ENCODE measurements around the gene PM20D2.
"Not testable (repeated sequence)": the region's sequence is repeated elsewhere in the genome, so short reads cannot be mapped to it uniquely, and the experiment has no call there.

PM20D2 gene

DNA sequence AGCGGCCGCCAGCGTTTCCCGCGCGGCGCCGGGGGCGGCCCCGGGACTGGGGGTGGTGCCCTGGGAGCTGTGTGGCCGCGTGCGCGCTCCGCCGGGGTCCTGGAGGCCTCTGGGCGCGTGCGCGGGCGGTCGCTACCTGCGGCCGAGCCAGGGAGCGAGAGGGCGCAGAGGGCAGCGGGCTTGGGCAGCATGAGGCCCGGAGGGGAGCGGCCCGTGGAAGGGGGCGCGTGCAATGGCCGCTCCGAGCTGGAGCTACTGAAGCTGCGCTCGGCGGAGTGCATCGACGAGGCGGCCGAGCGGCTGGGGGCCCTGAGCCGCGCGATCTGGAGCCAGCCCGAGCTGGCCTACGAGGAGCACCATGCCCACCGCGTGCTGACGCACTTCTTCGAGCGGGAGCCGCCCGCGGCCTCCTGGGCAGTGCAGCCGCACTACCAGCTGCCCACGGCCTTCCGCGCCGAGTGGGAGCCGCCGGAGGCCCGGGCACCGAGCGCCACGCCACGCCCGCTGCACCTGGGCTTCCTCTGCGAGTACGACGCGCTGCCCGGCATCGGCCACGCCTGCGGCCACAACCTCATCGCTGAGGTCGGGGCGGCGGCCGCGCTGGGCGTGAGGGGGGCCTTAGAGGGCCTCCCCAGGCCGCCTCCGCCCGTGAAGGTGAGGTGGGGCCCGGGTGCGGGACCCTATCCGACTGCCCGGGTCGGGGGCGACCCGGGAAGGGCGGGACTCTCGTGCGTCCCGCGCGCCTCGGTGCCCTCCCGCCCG, at the start of gene PM20D2:
Gene PM20D2, plus strand, starts transcription at position 100 of the 762 bp plus-strand sequence. Its CDS starts 90 bp downstream, at position 190.
- peak; percentile 48 to 63 for DNase-seq

- DNase-seq: no peak
These were observed 47.4 kb upstream of the PM20D2 start for GRCh38 chr6:89098461-89098860.

GRCh38 chr6:89100114-89100513, 45.7 kb upstream of the PM20D2 start:
- no peak for DNase-seq

DNA sequence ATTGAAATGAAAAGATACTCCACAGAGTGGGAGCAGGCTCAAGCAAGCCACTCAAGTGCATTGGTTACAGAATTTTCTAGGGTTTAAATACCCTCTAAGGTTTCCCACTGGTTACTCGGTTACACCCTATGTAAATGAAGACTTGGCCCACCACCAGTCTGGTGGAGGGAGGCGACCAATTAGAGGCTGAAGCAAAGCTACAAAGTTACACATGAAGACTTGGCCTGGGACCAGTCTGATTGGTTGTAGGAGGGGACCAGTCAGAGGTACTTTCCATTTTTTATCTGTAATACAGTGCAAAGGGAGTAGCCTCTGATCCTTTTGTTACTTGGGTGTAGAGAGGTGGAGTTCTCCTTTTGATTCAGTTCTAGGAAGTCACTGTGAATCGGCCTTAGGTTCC, 35.6 kb upstream of the PM20D2 start:
- no peak for DNase-seq

DNA sequence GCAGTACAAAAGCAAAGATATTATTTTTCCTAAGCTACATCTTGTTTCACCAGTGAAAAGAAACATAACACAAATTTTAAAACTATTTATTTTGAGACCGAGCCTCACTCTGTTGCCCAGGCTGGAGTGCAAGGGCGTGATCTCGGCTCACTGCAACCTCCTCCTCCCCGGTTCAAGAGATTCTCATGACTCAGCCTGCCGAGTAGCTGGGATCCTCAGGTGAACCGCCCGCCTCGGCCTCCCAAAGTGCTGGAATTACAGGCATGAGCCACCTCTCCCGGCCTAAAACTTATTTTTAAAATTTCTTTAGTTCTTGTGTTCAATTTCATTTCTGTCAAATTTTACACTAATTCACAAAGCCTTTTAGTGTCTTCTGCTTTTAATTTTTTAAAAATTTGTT, 33.9 kb upstream of the PM20D2 start:
- DNase-seq: no peak

DNA sequence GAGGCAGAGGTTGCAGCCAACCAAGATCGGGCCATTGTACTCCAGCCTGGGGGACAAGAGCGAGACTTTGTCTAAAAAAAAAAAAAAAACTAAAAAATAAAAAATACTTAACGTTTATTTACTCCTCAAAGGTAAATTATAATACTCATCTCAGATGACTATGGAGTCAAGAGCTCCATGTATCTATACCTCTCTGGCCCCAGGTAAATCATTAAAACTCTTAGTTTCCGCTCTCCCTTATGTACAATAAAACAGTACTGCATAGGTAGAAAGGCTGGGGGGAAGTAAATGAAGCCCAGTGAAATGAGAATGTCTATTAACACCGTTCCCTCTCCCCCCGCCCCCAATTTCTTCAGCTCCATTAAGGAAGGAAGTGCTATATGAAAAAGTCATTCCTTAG, 29.2 kb upstream of the PM20D2 start:
- no peak for DNase-seq

GRCh38 chr6:89117211-89118108, 28.4 kb upstream of the PM20D2 start, which contains the start of gene SRSF12:
TSS of gene SRSF12 (minus strand) at chr6:89118071. CDS start at chr6:89117887, 184 bp downstream.
- peak; percentile 31 to 36 for DNase-seq

- no peak for DNase-seq
These were observed 26.9 kb upstream of the PM20D2 start for GRCh38 chr6:89118931-89119330.

DNA sequence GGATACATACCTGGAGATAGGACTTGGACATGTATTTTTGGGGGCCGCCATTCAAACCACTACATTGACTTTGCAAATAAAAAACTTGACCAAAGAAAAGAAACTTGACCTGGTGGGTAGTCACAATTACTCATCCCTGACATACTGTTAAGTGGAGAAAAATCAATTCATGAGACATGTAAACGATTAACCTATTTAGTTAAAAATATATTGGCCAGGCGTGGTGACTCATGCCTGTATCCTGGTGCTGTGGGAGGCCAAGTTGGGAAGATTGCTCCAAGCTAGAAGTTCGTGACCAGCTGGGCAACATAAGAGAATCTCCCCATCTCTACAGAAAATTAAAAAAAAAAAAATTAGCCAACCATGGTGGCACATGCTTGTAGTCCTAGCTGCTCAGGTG, 25.5 kb upstream of the PM20D2 start:
- no peak for DNase-seq

- DNase-seq: no peak
These were observed 23.9 kb upstream of the PM20D2 start for GRCh38 chr6:89121934-89122333.

DNA sequence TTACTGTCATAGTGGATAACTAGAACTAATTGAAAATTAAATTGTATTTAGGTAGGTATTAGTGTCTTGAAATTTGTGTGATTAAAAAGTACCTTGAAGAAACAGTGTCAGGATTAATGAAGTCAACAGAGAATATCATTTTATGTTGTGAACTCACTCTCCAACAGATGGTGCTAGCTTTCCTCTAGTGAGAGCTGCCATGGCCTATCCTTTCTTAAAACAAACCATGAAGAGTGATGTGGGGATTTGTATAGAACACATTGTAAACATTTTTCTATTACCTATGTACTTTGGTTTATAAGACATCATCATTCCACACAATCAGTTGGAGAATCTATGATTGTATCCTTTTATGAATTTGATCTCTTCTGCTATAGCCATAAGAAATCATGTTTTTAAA, 23.2 kb upstream of the PM20D2 start:
- DNase-seq: peak in 1 of 2 donors; percentile 50

- not testable (repeated sequence) for DNase-seq
These were observed 17.6 kb upstream of the PM20D2 start for GRCh38 chr6:89128256-89128671.

GRCh38 chr6:89131599-89131998, 14.3 kb upstream of the PM20D2 start:
- DNase-seq: no peak

DNA sequence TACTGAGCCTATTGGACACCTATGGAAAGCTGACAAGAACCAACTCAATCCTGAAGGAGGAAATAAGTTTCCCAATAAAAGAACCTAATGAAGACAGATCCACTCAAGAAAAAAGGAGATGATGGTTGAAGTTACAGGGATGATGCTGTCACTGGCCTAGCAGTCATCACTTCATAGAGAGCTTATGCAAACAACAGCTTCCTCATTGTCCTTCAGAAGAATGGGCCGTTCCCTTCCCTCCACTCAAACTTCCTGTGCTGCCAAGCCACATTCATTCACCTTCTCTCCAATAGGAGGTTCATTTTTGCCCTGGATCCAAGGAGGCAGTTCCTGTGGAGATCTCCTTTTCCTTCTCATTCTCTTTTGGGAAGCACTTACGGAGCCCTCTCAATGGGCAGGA, 13.8 kb upstream of the PM20D2 start:
- no peak for DNase-seq

DNA sequence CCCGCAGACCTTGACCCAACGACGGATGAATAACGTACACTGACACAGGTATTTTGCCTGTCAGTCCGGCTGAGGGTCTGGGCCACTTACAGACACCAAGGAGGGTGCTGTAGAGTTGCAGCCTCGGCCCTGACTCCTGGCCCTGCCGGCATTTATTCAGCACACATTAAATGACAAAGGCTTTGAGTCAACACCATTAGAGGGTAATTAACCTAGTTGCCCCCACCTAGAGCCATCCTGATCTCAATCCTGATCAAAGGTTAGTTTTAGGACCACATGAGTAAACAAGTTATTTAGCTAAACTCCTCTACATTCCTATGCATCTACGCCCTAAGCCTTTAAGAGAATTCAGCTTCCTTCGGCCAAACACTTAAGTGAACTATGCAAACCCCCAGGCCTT, 11.9 kb upstream of the PM20D2 start:
- DNase-seq: no peak

DNA sequence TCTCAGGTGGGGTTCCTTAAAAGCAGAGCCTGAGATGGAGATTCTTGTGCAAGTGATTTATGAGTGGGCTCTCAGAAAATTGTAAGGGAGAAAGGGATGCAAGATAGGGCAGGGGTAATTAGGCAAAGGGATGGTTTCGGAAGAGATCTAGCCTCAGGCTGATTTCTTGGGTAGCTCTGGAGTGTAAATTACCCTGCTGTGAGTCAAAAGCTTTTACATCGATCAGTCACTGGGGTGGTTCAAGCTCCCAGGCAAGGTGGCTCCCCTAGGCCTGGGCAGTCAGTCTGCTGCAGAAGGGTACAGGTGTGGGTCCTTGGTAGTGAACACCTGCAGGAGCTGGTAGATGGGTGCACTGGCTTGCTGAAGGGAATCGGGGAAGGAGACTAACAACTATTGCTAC, 11.1 kb upstream of the PM20D2 start:
- DNase-seq: no peak

DNA sequence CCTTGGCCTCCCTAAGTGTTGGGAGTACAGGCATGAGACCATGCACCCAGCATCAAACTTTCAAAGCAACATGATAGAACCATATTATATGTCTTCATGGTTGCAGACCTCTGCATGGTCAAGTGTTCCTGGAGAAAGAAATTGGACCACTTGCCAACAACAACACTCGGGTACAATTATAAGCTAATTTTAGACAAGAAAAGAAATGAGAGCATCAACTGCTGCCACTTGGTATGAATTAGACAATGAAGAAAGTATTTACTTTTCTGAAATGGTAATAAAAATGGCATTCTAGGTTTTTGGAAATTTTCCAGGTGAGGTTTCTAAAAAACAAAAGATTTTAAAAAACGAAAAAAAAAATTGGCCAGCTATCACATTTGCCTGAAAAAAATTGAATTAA, 7.7 kb upstream of the PM20D2 start:
- DNase-seq: no peak

- DNase-seq: no peak
These were observed 6.1 kb upstream of the PM20D2 start for GRCh38 chr6:89139509-89140346.

DNA sequence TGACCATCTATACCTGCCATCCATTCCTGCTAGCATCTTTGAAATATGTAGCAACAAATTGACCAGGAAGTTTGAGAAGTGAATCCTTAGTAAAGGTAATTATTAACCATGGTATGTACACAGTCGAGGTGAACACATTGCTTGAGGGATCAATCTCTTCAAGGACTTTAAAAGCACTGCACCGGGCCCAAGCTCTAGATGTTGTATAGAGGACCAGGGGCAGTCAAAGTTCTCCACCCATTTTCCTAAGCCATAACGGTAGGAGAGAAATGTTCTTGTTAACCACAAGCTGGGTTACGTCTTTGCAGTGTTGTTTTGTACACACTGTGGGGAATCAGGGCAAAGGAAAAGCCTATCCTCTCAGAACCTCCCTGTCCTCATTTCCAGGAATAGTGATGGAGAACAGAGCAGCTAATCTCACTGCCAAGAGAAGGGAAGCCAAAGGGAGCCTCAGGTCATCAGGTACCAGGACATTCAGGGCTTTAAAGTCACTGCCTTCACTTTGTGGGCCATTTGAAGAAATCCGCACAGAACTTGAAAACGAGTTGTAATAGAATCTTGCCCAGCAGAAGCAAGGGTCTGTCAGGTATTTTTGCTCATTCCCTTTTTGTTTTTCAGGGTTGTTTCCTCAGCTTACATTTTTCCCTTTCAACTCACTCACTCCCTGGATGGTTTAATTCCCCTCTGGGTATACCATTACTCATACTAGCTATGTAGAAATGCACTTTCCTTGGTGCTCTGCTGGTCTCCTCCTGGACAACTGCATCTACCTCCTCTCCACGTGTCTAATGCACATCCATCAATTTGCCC, 5.3 kb upstream of the PM20D2 start:
- no peak for DNase-seq

DNA sequence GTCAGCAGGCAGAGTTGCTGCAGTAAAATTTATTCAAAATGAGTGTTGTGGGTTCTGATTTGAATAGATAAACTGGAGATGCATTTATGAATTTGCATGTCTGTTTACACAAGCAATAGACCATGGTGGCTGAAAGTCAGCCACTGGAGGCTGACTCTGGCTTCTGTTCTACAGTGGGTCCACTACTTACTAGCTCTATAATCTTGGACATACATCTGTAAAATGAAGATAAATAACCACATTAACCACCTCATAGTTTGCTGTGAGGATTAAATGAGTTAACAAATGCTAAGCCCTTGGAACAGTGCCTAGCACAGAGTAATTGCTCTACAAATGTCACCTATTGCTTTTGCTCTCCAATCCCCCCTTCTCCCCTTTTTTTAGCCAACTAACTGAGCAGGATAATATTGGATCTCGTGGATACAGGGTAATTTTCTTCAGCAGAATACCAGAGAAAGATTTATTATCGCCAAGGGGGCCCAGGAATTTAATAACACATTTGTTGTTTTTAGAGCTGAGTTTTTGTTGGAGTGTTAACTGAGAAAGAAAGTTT, 1.4 kb upstream of the PM20D2 start:
- DNase-seq: no peak

- DNase-seq: peak; percentile 33 to 54
These were observed 532 bp upstream of the PM20D2 start for GRCh38 chr6:89145091-89145955.
